Gastrocnemius medialis (tissue), 4 donors: ENCODE results near the gene RAB17. TPM values are rescaled to one million over a fixed set of nuclear protein-coding genes. Genes with fewer than 3 reads are reported as not detected.

ENCODE experiments used
- ATAC-seq, 2 donors: fragments of 150-250 bp; one replicate each; pipeline ENCODE4 v1.9.1; 2016
- DNase-seq, 2 donors: peaks; one replicate each; pipeline ENCODE4 v3.0.0-alpha.2; 2019
- H3K27ac ChIP-seq, 4 donors: fragments of 200-600 bp; sonication (generic); 1 replicate in 1 of 4; 2 replicates in 3 of 4; pipeline ENCODE4 v1.5.1; 2016 to 2018; ENCODE audit warnings: mild to moderate bottlenecking in 2 of 4, moderate library complexity in 1 of 4
- H3K27me3 ChIP-seq, 3 donors: fragments of 200-600 bp; sonication (generic) in 2 of 3; 1 replicate in 1 of 3; 2 replicates in 2 of 3; pipeline versions ENCODE4 v1.5.1 to v1.6.0; 2016 to 2019; ENCODE audit warnings: mild to moderate bottlenecking in 1 of 3, moderate library complexity in 1 of 3
- H3K36me3 ChIP-seq, 2 donors: fragments of 200-600 bp; sonication (generic) in 1 of 2; one replicate each; pipeline ENCODE4 v1.5.1; 2017 to 2018
- H3K4me1 ChIP-seq, 2 donors: fragments of 200-600 bp; sonication (generic) in 1 of 2; one replicate each; pipeline ENCODE4 v1.5.1; 2016 to 2017; ENCODE audit warnings: mild to moderate bottlenecking in 2 of 2
- H3K4me3 ChIP-seq, 4 donors: fragments of 200-600 bp; sonication (generic) in 3 of 4; 1 replicate in 1 of 4; 2 replicates in 3 of 4; pipeline ENCODE4 v1.5.1; 2016 to 2019; ENCODE audit warnings: mild to moderate bottlenecking in 2 of 4
- H3K9me3 ChIP-seq, 3 donors: fragments of 200-600 bp; sonication (generic) in 2 of 3; 1 replicate in 1 of 3; 2 replicates in 2 of 3; pipeline ENCODE4 v1.5.1; 2016 to 2019
- POLR2A ChIP-seq, 2 donors: fragments of 450-650 bp; IDR thresholded peaks; one replicate each; pipeline ENCODE4 v1.6.1; 2017; ENCODE audit warnings: antibody characterized with exemption in 2 of 2, mild to moderate bottlenecking in 2 of 2, moderate library complexity in 2 of 2
- in situ Hi-C, 4 donors: fragments of 200-750 bp; cut with MboI; loops; one replicate each; pipeline versions ENCODE4 v1.15.0 to v1.8.0; 2017; ENCODE audit warnings: low sequenced_read_pairs in 4 of 4
- intact Hi-C: fragments of 100-400 bp; cut with DNase I; formaldehyde crosslinking; loops from one replicate; pipeline ENCODE4 v1.15.1; 2023; ENCODE audit warnings: low total_unique reads
- total RNA-seq, 4 donors: library from RNA; depleted of rRNA; stranded (reverse); fragments of >200 nt; gene quantifications; one replicate each; pipeline versions ENCODE4 v1.1.0 to v1.2.3, GENCODE V29; 2016
- TF ChIP-seq, protein P1 (sequence below), 5 experiments: fragments of 450-650 bp in 3 of 5; fragments of 200-600 bp in 2 of 5; sonication (generic) in 2 of 5; IDR thresholded peaks in 4 of 5; conservative IDR thresholded peaks in 1 of 5; 1 replicate in 4 of 5; 2 replicates in 1 of 5; pipeline ENCODE4 v1.5.1; 2016 to 2019; ENCODE audit warnings: antibody characterized with exemption in 5 of 5, mild to moderate bottlenecking in 3 of 5, moderate library complexity in 3 of 5

RAB17 gene
- total RNA-seq, 4 donors from 2014 or later = 0.42 to 1.3 TPM; not detected in 2

DNA sequence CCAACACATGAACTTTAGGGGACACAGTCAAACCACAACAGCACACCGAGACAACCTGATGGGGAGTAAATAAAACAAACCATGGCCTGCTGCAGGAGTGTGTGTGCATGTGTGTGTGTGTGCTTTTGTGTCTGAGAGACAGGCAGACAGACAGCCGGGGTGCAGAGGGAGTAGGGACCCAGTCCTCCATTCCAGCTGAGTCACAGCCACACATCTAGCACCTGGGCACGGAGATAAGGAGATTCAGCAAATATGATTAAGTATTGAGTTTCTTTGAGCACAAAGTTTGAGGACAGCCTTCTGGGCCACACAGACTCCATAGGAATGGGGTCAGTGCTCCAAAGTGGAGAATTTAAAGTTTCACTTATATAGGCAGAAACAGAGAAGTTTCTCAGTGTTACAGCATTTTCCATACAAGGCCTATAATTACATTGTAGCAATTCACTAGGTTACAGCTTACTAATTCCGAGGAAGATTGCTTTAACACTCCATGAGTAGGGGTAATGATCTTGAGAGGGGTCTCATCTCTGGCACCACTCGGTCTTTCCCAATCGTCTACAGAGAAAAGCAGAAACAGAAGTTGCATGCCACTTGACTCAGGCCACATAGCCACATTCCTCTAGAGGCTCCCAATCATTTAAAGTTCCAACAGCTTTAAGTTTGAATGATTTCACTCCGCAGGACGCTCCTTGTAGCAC is 55.0 kb downstream of the RAB17 start:
- no peak for TF ChIP-seq POLR2A (IDR thresholded peaks at IDR 0.05)
- TF ChIP-seq, protein P1, sequence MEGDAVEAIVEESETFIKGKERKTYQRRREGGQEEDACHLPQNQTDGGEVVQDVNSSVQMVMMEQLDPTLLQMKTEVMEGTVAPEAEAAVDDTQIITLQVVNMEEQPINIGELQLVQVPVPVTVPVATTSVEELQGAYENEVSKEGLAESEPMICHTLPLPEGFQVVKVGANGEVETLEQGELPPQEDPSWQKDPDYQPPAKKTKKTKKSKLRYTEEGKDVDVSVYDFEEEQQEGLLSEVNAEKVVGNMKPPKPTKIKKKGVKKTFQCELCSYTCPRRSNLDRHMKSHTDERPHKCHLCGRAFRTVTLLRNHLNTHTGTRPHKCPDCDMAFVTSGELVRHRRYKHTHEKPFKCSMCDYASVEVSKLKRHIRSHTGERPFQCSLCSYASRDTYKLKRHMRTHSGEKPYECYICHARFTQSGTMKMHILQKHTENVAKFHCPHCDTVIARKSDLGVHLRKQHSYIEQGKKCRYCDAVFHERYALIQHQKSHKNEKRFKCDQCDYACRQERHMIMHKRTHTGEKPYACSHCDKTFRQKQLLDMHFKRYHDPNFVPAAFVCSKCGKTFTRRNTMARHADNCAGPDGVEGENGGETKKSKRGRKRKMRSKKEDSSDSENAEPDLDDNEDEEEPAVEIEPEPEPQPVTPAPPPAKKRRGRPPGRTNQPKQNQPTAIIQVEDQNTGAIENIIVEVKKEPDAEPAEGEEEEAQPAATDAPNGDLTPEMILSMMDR (IDR thresholded peaks at IDR 0.05 in 4 of 5, conservative IDR thresholded peaks at IDR 0.05 in 1 of 5) = no peak
- no peaks in the 10 kb centered on the region for H3K36me3 ChIP-seq
- no peak overlapping the region for H3K4me3 ChIP-seq
- H3K27me3 ChIP-seq = no peaks in the 10 kb centered on the region
- no peak overlapping the region for H3K27ac ChIP-seq
- no peak for DNase-seq
- in situ Hi-C loops = no loop called here
- no peak for ATAC-seq
- peaks cover 0 to under 1% of the 10 kb centered on the region in 2 donors for H3K4me1 ChIP-seq
- H3K9me3 ChIP-seq = no peaks in the 10 kb centered on the region
- intact Hi-C loops = no loop called here

DNA sequence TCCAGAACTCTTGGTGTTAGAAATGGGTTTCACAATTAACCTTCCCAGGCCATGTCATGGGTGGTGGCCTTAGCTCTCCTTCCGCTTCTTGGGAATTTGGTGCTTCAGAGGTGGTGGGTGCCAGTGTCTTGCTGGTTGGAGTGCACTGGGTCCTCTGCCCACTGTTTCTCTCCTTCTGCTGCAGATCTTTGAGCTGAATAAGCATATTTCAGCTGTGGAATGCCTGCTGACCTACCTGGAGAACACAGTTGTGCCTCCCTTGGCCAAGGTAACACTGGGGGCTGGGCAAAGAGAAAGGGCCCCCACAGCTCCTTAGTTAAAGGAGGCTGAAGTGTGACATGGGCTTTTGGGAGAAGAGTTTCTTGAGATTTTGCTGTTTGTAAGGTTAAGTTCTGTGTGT is 56.2 kb downstream of the RAB17 start:
- no peaks in the 10 kb centered on the region for H3K36me3 ChIP-seq
- no peak for ATAC-seq
- intact Hi-C loops = no loop called here
- in situ Hi-C loops = no loop called here
- TF ChIP-seq POLR2A (IDR thresholded peaks at IDR 0.05) = no peak
- TF ChIP-seq, protein P1 (IDR thresholded peaks at IDR 0.05 in 4 of 5, conservative IDR thresholded peaks at IDR 0.05 in 1 of 5) = no peak
- no peaks in the 10 kb centered on the region for H3K27me3 ChIP-seq
- H3K9me3 ChIP-seq = no peaks in the 10 kb centered on the region
- H3K27ac ChIP-seq = no peak overlapping the region
- H3K4me1 ChIP-seq = no peaks in the 10 kb centered on the region
- no peak overlapping the region for H3K4me3 ChIP-seq
- no peak for DNase-seq

DNA sequence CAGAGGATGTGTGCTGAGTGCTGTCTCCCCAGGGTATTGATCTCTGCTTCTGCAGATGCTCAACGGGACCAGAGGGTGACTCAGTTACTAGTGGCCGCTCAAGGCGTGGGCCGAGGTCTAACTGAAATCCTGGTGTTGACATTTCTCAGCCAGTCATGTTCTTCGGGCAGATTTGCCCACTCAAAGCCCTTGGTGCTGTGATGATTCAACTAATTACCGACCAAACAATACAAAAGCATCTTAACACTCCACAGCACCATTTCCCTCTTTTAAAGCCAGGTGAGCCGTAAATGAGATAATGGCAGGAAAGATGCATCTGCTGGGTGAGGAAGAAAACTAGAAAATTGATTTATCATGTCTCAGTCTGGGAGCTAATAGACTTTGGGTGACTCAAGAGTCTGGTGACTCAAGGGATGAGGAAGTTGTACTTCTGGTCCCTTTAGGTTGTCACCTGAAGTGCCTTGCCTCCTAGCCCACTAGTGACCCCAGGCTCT is 56.8 kb downstream of the RAB17 start:
- no peaks in the 10 kb centered on the region for H3K27me3 ChIP-seq
- ATAC-seq (no peak), DNase-seq (no peak)
- H3K4me1 ChIP-seq = no peaks in the 10 kb centered on the region
- H3K4me3 ChIP-seq = no peak overlapping the region
- intact Hi-C loops (no loop called here), in situ Hi-C loops (no loop called here)
- TF ChIP-seq, protein P1 (IDR thresholded peaks at IDR 0.05 in 4 of 5, conservative IDR thresholded peaks at IDR 0.05 in 1 of 5) = no peak
- TF ChIP-seq POLR2A (IDR thresholded peaks at IDR 0.05) = no peak
- no peaks in the 10 kb centered on the region for H3K36me3 ChIP-seq
- no peaks in the 10 kb centered on the region for H3K9me3 ChIP-seq
- H3K27ac ChIP-seq = no peak overlapping the region

DNA sequence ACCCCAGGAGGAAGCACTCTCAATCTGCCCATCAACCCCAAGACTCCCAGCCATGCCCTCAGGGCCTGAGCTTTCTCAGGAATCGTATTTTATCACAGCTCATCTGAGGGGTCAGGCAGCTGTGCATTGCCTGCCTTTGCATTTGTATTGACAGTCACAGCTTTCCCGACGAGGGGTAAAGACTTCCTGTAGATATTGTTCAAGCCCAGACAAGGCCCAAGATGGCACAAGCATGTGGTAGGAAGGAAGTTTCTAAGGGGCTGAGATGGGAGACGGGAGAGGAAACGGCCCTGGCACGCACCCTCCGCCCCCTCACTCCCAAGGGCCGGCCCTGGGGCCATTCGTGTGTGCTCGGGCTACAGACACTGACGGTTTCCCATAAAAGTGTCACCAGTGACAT is 58.4 kb downstream of the RAB17 start:
- H3K9me3 ChIP-seq = no peaks in the 10 kb centered on the region
- H3K27ac ChIP-seq = no peak overlapping the region
- TF ChIP-seq POLR2A (IDR thresholded peaks at IDR 0.05) = no peak
- TF ChIP-seq, protein P1 (IDR thresholded peaks at IDR 0.05 in 4 of 5, conservative IDR thresholded peaks at IDR 0.05 in 1 of 5) = no peak
- intact Hi-C loops = no loop called here
- H3K27me3 ChIP-seq = no peaks in the 10 kb centered on the region
- no peaks in the 10 kb centered on the region for H3K36me3 ChIP-seq
- DNase-seq (no peak), ATAC-seq (no peak)
- H3K4me3 ChIP-seq = no peak overlapping the region
- H3K4me1 ChIP-seq = no peaks in the 10 kb centered on the region
- in situ Hi-C loops = no loop called here
